Measurements from ENCODE around the gene OGFOD2.

The OGFOD2 gene

DNA sequence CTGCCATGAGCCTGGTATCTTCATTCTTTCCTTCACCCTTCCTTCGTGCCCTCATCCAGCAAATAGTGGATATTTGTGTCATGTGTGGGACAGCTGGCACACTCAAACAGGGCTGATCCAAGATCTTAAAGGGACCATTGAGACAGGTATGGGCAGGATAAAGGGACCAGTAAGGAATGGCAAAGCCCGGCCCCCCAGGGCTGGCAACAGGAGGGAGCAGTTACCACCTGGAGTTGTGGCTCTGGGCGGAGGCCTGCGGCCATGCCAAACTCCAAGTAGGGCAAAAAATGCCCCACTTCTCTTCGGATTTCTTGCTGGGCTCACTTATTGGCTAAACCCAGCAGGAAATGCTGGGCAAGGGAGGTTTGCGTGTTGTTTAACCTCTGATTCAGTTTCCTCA is 2.1 kb downstream of the OGFOD2 start:
- Mint-ChIP-seq H3K27ac (no peak overlapping the region), H3K9me3 (no peaks in the 10 kb centered on the region), H3K4me1 (ENCODE audit: low read depth) (peaks cover 66% of the 10 kb centered on the region), H3K27me3 (no peaks in the 10 kb centered on the region), H3K36me3 (ENCODE audit: low read depth) (peaks cover 73% of the 10 kb centered on the region), H3K4me3 (no peak overlapping the region)
- intact Hi-C loops (cut with micrococcal nuclease) = no loop called here

- Mint-ChIP-seq H3K36me3 (ENCODE audit: low read depth) (peaks cover 80% of the 10 kb centered on the region), H3K4me1 (ENCODE audit: low read depth) (peaks cover 72% of the 10 kb centered on the region), H3K4me3 (no peak overlapping the region), H3K9me3 (no peaks in the 10 kb centered on the region), H3K27ac (peak overlapping the region; percentile 21), H3K27me3 (no peaks in the 10 kb centered on the region)
- intact Hi-C loops (cut with micrococcal nuclease) = no loop called here
Observed at GRCh38 chr12:122977655-122978392, 2.8 kb downstream of the OGFOD2 start.

- H3K9me3 Mint-ChIP-seq = no peaks in the 10 kb centered on the region
- intact Hi-C loops (cut with micrococcal nuclease) = no loop called here
- H3K4me3 Mint-ChIP-seq = no peak overlapping the region
- H3K4me1 Mint-ChIP-seq (ENCODE audit: low read depth) = peaks cover 79% of the 10 kb centered on the region
- no peaks in the 10 kb centered on the region for H3K27me3 Mint-ChIP-seq
- H3K27ac Mint-ChIP-seq = peak overlapping the region; percentile 21
- H3K36me3 Mint-ChIP-seq (ENCODE audit: low read depth) = peaks cover 87% of the 10 kb centered on the region
Observed at GRCh38 chr12:122978507-122978955, 3.5 kb downstream of the OGFOD2 start.

GRCh38 chr12:122979001-122979907 is 4.2 kb downstream of the OGFOD2 start:
- peaks cover 91% of the 10 kb centered on the region for H3K36me3 Mint-ChIP-seq (ENCODE audit: low read depth)
- H3K27me3 Mint-ChIP-seq = no peaks in the 10 kb centered on the region
- intact Hi-C loops (cut with micrococcal nuclease) = no loop called here
- H3K4me3 Mint-ChIP-seq = peak overlapping the region; percentile 95
- H3K27ac Mint-ChIP-seq = peak overlapping the region; percentile 96
- peaks cover 79% of the 10 kb centered on the region for H3K4me1 Mint-ChIP-seq (ENCODE audit: low read depth)
- H3K9me3 Mint-ChIP-seq = no peaks in the 10 kb centered on the region

DNA sequence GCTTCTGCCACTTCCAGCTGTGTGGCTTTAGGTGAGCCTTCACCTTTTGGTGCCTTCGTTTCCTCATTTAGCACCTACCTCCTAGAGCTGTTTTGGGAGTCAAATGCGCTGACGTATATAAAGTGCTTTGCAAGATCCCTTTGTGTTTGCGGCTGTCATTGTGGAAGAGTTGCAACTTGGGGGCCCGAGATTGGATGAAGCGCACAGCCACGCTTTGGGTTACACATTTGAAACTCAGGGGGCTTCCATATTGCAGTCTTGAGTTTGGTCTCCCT is 4.8 kb downstream of the OGFOD2 start:
- H3K4me1 Mint-ChIP-seq (ENCODE audit: low read depth) = peaks cover 84% of the 10 kb centered on the region
- intact Hi-C loops (cut with micrococcal nuclease) = loop anchor here (5.0 kb wide), 1 partner anchor 252 kb away; the partner anchor contains the start of genes MPHOSPH9 and MTRFR
- H3K36me3 Mint-ChIP-seq (ENCODE audit: low read depth) = peaks cover 86% of the 10 kb centered on the region
- H3K27me3 Mint-ChIP-seq = no peaks in the 10 kb centered on the region
- H3K27ac Mint-ChIP-seq = peak overlapping the region; percentile 96
- no peaks in the 10 kb centered on the region for H3K9me3 Mint-ChIP-seq
- peak overlapping the region; percentile 95 for H3K4me3 Mint-ChIP-seq

DNA sequence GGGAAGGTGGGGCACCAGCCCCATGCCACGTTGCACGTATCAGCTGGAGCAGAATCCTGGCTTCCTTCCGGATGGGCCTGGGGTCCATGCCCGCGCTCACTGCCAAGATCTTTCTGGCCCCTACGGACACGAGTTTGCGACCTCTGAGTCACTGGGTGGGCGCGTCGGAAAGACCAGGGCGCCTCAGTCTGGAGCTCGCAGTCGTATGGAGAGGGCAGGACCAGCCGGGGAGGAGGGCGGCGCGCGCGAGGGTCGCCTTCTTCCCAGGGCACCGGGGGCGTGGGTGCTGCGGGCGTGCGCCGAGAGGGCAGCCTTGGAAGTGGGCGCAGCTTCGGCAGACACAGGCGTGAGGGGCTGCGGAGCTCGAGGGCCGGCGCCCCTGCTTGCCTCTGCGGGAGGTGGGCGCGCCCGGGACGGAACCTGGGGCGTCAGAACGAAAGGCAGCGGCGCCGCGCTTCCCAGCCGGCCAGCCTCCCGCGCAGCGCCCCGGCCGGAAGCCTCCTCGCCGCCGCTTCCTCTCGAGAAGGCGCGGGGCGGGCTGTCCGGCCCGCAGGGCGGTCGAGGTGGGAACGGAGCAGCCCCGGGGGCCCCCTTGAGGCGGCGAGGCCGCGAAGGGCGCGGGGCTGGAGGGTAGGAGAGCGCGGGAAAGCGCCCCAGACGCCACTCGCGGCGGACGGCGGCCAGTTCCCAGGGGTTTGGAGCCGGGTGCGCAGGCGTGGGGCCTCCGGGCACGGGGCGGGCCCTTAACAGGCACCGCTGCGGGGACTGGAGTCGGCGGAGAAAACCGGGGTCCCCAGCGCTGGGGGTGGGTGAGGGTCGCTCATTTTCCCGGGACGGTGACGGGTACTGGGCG is 5.4 kb downstream of the OGFOD2 start, which contains the start of gene ARL6IP4:
Gene ARL6IP4, plus strand, starts transcription at position 499 of the 853 bp plus-strand sequence. CDS start 459 bp downstream, outside the sequence.
- Mint-ChIP-seq H3K9me3 (no peaks in the 10 kb centered on the region), H3K4me3 (peak within 1 kb of the TSS; percentile 95), H3K4me1 (ENCODE audit: low read depth) (peaks cover 90% of the 10 kb centered on the region), H3K27me3 (no peaks in the 10 kb centered on the region), H3K36me3 (ENCODE audit: low read depth) (peaks cover 80% of the 10 kb centered on the region), H3K27ac (peak within 1 kb of the TSS; percentile 96)
- intact Hi-C loops (cut with micrococcal nuclease) = loop anchor here (5.0 kb wide), 1 partner anchor 252 kb away; the partner anchor contains the start of genes MPHOSPH9 and MTRFR

- Mint-ChIP-seq H3K9me3 (no peaks in the 10 kb centered on the region), H3K27me3 (no peaks in the 10 kb centered on the region), H3K27ac (peak overlapping the region; percentile 96), H3K4me1 (ENCODE audit: low read depth) (peaks cover 87% of the 10 kb centered on the region), H3K4me3 (peak overlapping the region; percentile 95), H3K36me3 (ENCODE audit: low read depth) (peaks cover 73% of the 10 kb centered on the region)
- intact Hi-C loops (cut with micrococcal nuclease) = loop anchor here (5.0 kb wide), 1 partner anchor 251 kb away; the partner anchor contains the start of genes MPHOSPH9 and MTRFR
Observed at GRCh38 chr12:122981036-122981471, 6.0 kb downstream of the OGFOD2 start.

DNA sequence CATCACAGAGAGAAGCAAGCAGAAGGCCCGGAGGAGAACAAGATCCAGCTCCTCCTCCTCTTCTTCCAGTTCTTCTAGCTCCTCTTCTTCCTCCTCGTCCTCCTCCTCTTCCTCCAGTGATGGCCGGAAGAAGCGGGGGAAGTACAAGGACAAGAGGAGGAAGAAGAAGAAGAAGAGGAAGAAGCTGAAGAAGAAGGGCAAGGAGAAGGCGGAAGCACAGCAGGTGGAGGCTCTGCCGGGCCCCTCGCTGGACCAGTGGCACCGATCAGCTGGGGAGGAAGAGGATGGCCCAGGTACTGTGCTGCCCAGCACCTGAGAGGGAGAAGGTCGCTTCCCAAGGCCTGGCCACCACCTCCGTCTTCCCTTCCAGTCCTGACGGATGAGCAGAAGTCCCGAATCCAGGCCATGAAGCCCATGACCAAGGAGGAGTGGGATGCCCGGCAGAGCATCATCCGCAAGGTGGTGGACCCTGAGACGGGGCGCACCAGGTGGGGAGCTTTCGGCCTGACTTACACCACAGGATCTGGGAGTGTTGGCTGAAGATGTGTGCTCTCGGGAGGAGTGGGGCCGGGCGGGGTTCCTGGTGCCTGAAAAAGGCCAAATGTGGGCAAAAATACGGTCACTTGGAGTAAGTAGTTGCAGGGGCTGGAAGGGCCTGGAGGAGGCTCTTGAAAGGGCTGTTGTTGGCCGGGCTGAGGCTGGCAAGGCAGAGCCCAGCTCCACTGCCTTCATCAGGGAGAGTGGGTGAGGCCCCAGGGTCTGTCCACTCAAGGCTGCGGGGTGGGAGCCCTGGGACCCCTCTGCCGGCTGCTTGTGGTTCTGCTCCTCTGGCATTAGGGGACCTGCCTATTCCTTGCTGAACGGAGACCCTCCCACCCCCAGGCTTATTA is 6.8 kb downstream of the OGFOD2 start:
- Mint-ChIP-seq H3K9me3 (no peaks in the 10 kb centered on the region), H3K27me3 (no peaks in the 10 kb centered on the region), H3K36me3 (ENCODE audit: low read depth) (peaks cover 66% of the 10 kb centered on the region), H3K4me1 (ENCODE audit: low read depth) (peaks cover 86% of the 10 kb centered on the region), H3K27ac (peak overlapping the region; percentile 96), H3K4me3 (peak overlapping the region; percentile 95)
- intact Hi-C loops (cut with micrococcal nuclease) = loop anchor here (5.0 kb wide), 1 partner anchor 250 kb away; the partner anchor contains the start of genes MPHOSPH9 and MTRFR

- Mint-ChIP-seq H3K4me3 (peak overlapping the region; percentile 95), H3K27me3 (no peaks in the 10 kb centered on the region), H3K36me3 (ENCODE audit: low read depth) (peaks cover 60% of the 10 kb centered on the region), H3K27ac (peak overlapping the region; percentile 96), H3K4me1 (ENCODE audit: low read depth) (peaks cover 81% of the 10 kb centered on the region), H3K9me3 (no peaks in the 10 kb centered on the region)
- intact Hi-C loops (cut with micrococcal nuclease) = loop anchor here (5.0 kb wide), 1 partner anchor 250 kb away; the partner anchor contains the start of genes MPHOSPH9 and MTRFR
Observed at GRCh38 chr12:122982477-122982815, 7.4 kb downstream of the OGFOD2 start.

- no peaks in the 10 kb centered on the region for H3K27me3 Mint-ChIP-seq
- no peaks in the 10 kb centered on the region for H3K9me3 Mint-ChIP-seq
- H3K4me3 Mint-ChIP-seq = peak overlapping the region; percentile 95
- intact Hi-C loops (cut with micrococcal nuclease) = loop anchor here (5.0 kb wide), 1 partner anchor 249 kb away; the partner anchor contains the start of genes MPHOSPH9 and MTRFR
- peaks cover 74% of the 10 kb centered on the region for H3K4me1 Mint-ChIP-seq (ENCODE audit: low read depth)
- peaks cover 52% of the 10 kb centered on the region for H3K36me3 Mint-ChIP-seq (ENCODE audit: low read depth)
- peak overlapping the region; percentile 96 for H3K27ac Mint-ChIP-seq
Observed at GRCh38 chr12:122982963-122983788, 8.1 kb downstream of the OGFOD2 start.

DNA sequence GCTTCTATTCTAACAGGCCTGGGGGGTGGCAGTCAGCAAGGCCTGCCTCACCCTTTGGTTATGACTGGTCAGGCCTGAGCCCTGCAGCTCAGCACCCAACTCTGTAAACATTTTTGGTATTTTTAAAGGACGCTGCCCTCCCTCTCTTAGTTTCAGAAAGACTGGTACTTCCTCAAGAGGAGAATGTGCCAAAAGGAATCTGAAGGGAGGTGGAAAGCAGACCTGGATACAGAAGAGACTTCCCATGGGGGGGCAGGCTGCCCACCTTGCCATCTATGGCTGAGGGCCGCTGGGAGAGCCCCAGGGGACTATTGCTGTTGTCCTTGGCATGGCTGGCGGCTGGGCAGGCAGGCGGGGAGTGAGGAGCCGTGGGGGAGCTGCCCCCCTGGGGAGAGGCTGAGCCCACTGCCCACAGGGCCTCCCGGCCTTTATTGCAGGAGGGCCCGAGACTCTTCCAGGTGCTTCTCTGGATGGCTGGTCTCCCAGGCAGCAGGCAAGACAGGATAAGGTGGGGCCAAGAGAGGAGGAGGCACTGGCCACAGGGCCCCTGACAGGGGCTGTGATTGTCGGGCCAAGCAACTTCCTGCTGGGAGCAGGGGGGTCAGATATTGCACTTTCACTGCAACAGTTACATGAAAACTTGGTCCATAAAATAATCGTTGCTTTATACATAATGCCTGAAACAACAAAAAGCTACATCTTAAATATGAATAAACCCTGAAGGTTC is 8.9 kb downstream of the OGFOD2 start:
- Mint-ChIP-seq H3K27me3 (no peaks in the 10 kb centered on the region), H3K36me3 (ENCODE audit: low read depth) (peaks cover 44% of the 10 kb centered on the region), H3K4me3 (peak overlapping the region; percentile 69)

More for the DNA sequence above, 8.9 kb downstream of the OGFOD2 start:
- no peaks in the 10 kb centered on the region for H3K9me3 Mint-ChIP-seq
- peaks cover 69% of the 10 kb centered on the region for H3K4me1 Mint-ChIP-seq (ENCODE audit: low read depth)
- H3K27ac Mint-ChIP-seq = peak overlapping the region; percentile 96
- intact Hi-C loops (cut with micrococcal nuclease) = loop anchor here (1.0 to 5.0 kb wide), 2 partner anchors 9 to 248 kb away; partner anchors contain the start of genes MPHOSPH9, MTRFR and OGFOD2
